Gastrocnemius medialis (tissue), 4 donors: ENCODE results near the gene WDR62. TPM values are rescaled to one million over a fixed set of nuclear protein-coding genes. Genes with fewer than 3 reads are reported as not detected.
"Not testable (repeated sequence)": the region's sequence is repeated elsewhere in the genome, so short reads cannot be mapped to it uniquely, and the experiment has no call there.

Source experiments
- ATAC-seq, 2 donors: fragments of 150-250 bp; one replicate each; pipeline ENCODE4 v1.9.1; 2016
- DNase-seq, 2 donors: peaks; one replicate each; pipeline ENCODE4 v3.0.0-alpha.2; 2019
- H3K27ac ChIP-seq, 4 donors: fragments of 200-600 bp; sonication (generic); 1 replicate in 1 of 4; 2 replicates in 3 of 4; pipeline ENCODE4 v1.5.1; 2016 to 2018; ENCODE audit warnings: mild to moderate bottlenecking in 2 of 4, moderate library complexity in 1 of 4
- H3K27me3 ChIP-seq, 3 donors: fragments of 200-600 bp; sonication (generic) in 2 of 3; 1 replicate in 1 of 3; 2 replicates in 2 of 3; pipeline versions ENCODE4 v1.5.1 to v1.6.0; 2016 to 2019; ENCODE audit warnings: mild to moderate bottlenecking in 1 of 3, moderate library complexity in 1 of 3
- H3K36me3 ChIP-seq, 2 donors: fragments of 200-600 bp; sonication (generic) in 1 of 2; one replicate each; pipeline ENCODE4 v1.5.1; 2017 to 2018
- H3K4me1 ChIP-seq, 2 donors: fragments of 200-600 bp; sonication (generic) in 1 of 2; one replicate each; pipeline ENCODE4 v1.5.1; 2016 to 2017; ENCODE audit warnings: mild to moderate bottlenecking in 2 of 2
- H3K4me3 ChIP-seq, 4 donors: fragments of 200-600 bp; sonication (generic) in 3 of 4; 1 replicate in 1 of 4; 2 replicates in 3 of 4; pipeline ENCODE4 v1.5.1; 2016 to 2019; ENCODE audit warnings: mild to moderate bottlenecking in 2 of 4
- H3K9me3 ChIP-seq, 3 donors: fragments of 200-600 bp; sonication (generic) in 2 of 3; 1 replicate in 1 of 3; 2 replicates in 2 of 3; pipeline ENCODE4 v1.5.1; 2016 to 2019
- CTCF ChIP-seq, 5 experiments: fragments of 450-650 bp in 3 of 5; fragments of 200-600 bp in 2 of 5; sonication (generic) in 2 of 5; IDR thresholded peaks in 4 of 5; conservative IDR thresholded peaks in 1 of 5; 1 replicate in 4 of 5; 2 replicates in 1 of 5; pipeline ENCODE4 v1.5.1; 2016 to 2019; ENCODE audit warnings: antibody characterized with exemption in 5 of 5, mild to moderate bottlenecking in 3 of 5, moderate library complexity in 3 of 5
- POLR2A ChIP-seq, 2 donors: fragments of 450-650 bp; IDR thresholded peaks; one replicate each; pipeline ENCODE4 v1.6.1; 2017; ENCODE audit warnings: antibody characterized with exemption in 2 of 2, mild to moderate bottlenecking in 2 of 2, moderate library complexity in 2 of 2
- in situ Hi-C, 4 donors: fragments of 200-750 bp; cut with MboI; loops; one replicate each; pipeline versions ENCODE4 v1.15.0 to v1.8.0; 2017; ENCODE audit warnings: low sequenced_read_pairs in 4 of 4
- intact Hi-C: fragments of 100-400 bp; cut with DNase I; formaldehyde crosslinking; loops from one replicate; pipeline ENCODE4 v1.15.1; 2023; ENCODE audit warnings: low total_unique reads
- total RNA-seq, 4 donors: library from RNA; depleted of rRNA; stranded (reverse); fragments of >200 nt; gene quantifications; one replicate each; pipeline versions ENCODE4 v1.1.0 to v1.2.3, GENCODE V29; 2016

Gene WDR62
- total RNA-seq, 4 donors from 2014 or later = 0.20 to 2.1 (median 1.0) TPM

GRCh38 chr19:36032251-36033104, 22.2 kb upstream of the WDR62 start, which contains the start of gene CLIP3:
CLIP3 (minus strand) TSS chr19:36032873; CDS start chr19:36032357, 516 bp downstream.
- peak within 1 kb of the TSS in 3 of 4 donors; percentile 25 to 54 (median 41) for H3K27ac ChIP-seq
- H3K36me3 ChIP-seq = peaks cover 0 to 4% of the 10 kb centered on the region in 2 donors

DNA sequence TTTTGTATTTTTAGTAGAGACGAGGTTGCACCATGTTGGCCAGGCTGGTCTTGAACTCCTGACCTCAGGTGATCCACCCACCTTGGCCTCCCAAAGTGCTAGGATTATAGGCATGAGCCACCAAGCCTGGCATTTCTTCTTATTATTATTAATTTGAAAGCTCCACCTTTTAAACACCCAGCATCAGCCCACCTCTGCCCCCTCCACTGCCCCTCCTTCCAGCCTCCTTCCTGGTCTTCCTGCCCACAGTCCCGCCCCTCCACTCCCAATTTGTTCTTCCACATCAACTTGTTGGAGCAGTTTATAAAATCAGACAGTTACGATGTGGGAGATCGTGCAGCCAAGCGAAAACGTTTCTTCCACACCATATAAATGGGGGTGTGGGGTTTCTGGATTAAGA, 14.2 kb upstream of the WDR62 start:
- DNase-seq (no peak), ATAC-seq (no peak)
- no peak overlapping the region for H3K27ac ChIP-seq
- H3K4me3 ChIP-seq = no peak overlapping the region
- in situ Hi-C loops (no loop called here), intact Hi-C loops (no loop called here)
- H3K36me3 ChIP-seq = no peaks in the 10 kb centered on the region
- H3K4me1 ChIP-seq = no peaks in the 10 kb centered on the region
- no peaks in the 10 kb centered on the region for H3K9me3 ChIP-seq
- H3K27me3 ChIP-seq = no peaks in the 10 kb centered on the region
- no peak for TF ChIP-seq CTCF (IDR thresholded peaks at IDR 0.05 in 4 of 5, conservative IDR thresholded peaks at IDR 0.05 in 1 of 5)
- TF ChIP-seq POLR2A (IDR thresholded peaks at IDR 0.05) = no peak

More at GRCh38 chr19:36032251-36033104, 22.2 kb upstream of the WDR62 start, which contains the start of gene CLIP3:
- no peaks in the 10 kb centered on the region for H3K9me3 ChIP-seq
- ATAC-seq (no peak), DNase-seq (no peak)
- H3K4me3 ChIP-seq = peak within 1 kb of the TSS; percentile 48 to 57 (median 52)
- intact Hi-C loops = no loop called here
- H3K4me1 ChIP-seq = no peaks in the 10 kb centered on the region
- TF ChIP-seq CTCF (IDR thresholded peaks at IDR 0.05 in 4 of 5, conservative IDR thresholded peaks at IDR 0.05 in 1 of 5) (no peak), POLR2A (IDR thresholded peaks at IDR 0.05) (no peak)
- peaks cover 4 to 16% (median 14%) of the 10 kb centered on the region in 3 donors for H3K27me3 ChIP-seq
- in situ Hi-C loops = no loop called here

DNA sequence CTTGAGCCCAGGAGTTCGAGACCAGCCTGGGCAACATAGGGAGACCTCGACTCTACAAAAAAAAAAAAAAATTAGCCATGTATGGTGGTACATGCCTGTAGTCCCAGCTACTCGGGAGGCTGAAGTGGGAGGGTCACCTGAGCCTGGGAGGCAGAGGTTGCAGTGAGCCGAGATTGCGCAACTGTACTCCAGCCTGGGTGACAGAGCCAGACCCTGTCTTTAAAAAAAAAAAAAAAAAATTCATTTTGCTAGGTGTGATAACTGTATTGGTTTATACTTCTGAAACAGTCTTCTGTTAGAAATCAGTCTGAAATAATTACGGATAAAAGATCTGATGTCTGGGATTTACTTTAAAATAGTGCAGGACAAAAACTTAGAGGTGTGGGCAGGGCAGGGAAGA, 13.6 kb upstream of the WDR62 start:
- intact Hi-C loops, ATAC-seq, H3K27ac ChIP-seq, in situ Hi-C loops, H3K4me1 ChIP-seq, H3K36me3 ChIP-seq, DNase-seq, H3K27me3 ChIP-seq, H3K4me3 ChIP-seq, H3K9me3 ChIP-seq: not testable (repeated sequence)

DNA sequence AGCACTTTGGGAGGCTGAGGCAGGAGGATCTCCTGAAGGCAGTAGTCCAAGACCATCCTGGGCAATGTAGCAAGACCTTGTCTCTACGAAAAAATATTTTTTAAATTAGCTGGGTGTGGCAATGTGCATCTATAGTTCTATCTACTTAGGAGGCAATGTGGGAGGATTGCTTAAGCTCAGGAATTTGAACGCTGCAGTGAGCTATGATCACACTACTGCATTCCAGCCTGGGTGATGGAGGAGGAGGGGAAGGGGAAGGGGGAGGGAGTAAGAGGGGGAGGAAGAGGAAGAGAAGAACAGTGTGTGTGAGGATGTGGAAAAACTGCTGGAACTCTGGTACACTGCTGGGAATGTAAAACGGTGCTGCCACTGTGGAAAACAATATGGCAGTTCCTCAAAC, 12.9 kb upstream of the WDR62 start:
- TF ChIP-seq CTCF (IDR thresholded peaks at IDR 0.05 in 4 of 5, conservative IDR thresholded peaks at IDR 0.05 in 1 of 5) (no peak), POLR2A (IDR thresholded peaks at IDR 0.05) (no peak)
- DNase-seq (no peak), ATAC-seq (no peak)
- Histone ChIP-seq H3K4me1 (no peaks in the 10 kb centered on the region), H3K36me3 (no peaks in the 10 kb centered on the region), H3K27me3 (no peaks in the 10 kb centered on the region), H3K27ac (no peak overlapping the region), H3K9me3 (no peaks in the 10 kb centered on the region), H3K4me3 (no peak overlapping the region)
- in situ Hi-C loops = no loop called here
- intact Hi-C loops = no loop called here

DNA sequence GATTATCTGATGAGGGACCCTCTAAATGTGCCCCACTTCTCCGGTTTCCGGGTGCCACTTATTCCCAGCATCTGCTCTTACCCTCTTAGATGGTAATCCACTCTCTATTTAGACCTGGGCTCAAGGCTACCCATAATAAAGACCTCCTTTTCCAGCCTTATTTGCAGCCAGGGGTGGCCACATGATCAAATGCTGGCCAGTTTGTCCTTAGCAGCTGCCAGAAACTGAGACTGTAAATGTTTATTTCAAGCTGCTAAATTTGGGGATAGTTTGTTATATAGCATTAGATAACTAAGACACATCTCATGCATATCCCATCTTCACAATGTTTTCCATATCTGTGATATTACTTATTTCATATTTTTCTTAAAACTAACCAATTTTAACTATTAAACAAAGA, 10.7 kb upstream of the WDR62 start:
- H3K27ac ChIP-seq = no peak overlapping the region

More for the DNA sequence above, 10.7 kb upstream of the WDR62 start:
- DNase-seq (no peak), ATAC-seq (no peak)
- no peaks in the 10 kb centered on the region for H3K4me1 ChIP-seq
- H3K36me3 ChIP-seq = no peaks in the 10 kb centered on the region
- no peaks in the 10 kb centered on the region for H3K9me3 ChIP-seq
- H3K27me3 ChIP-seq = no peaks in the 10 kb centered on the region
- in situ Hi-C loops (no loop called here), intact Hi-C loops (no loop called here)
- no peak for TF ChIP-seq POLR2A (IDR thresholded peaks at IDR 0.05)
- TF ChIP-seq CTCF (IDR thresholded peaks at IDR 0.05 in 4 of 5, conservative IDR thresholded peaks at IDR 0.05 in 1 of 5) = no peak
- H3K4me3 ChIP-seq = no peak overlapping the region
